ENCODE results near the gene CLCN3.
"Not testable (repeated sequence)": the region's sequence is repeated elsewhere in the genome, so short reads cannot be mapped to it uniquely, and the experiment has no call there.

Gene CLCN3

DNA sequence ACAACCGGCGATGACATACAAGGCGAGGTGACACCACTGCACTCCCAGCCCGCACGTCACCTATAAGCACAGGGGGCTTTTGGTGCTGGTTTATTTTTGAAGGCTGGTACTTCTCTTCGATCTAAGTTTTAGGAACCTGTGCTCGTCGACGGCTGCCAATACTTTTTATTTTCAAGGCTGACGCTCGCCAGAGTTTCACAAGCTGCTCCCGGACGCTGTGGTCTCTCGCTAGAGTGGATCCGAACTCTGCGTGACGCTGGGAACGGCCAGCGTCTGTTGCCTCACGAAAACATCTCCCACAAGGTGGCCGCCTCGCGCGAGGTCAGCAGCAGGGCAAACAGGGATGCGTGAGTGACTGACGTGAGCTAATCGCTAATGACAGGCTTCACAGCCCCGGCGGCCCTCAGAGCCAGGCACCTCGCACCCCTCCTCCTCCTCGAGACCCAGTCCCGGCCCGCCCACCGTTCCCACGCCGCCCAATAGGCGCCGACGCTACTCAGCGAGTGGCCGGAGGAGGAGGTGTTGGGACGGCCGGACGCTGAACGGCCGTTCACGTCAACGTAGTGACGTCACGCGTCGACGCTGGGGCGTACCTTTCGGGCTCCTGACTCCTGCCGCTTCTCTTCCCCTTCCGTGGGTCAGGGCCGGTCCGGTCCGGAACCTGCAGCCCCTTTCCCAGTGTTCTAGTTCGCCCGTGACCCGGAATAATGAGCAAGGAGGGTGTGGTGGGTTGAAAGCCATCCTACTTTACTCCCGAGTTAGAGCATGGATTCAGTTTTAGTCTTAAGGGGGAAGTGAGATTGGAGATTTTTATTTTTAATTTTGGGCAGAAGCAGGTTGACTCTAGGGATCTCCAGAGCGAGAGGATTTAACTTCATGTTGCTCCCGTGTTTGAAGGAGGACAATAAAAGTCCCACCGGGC, at the start of gene CLCN3:
CLCN3 (plus strand) TSS at position 621 of the 922 bp plus-strand sequence. CDS start 15,351 bp downstream, outside the sequence.
- peak; percentile 76 for DNase-seq

DNA sequence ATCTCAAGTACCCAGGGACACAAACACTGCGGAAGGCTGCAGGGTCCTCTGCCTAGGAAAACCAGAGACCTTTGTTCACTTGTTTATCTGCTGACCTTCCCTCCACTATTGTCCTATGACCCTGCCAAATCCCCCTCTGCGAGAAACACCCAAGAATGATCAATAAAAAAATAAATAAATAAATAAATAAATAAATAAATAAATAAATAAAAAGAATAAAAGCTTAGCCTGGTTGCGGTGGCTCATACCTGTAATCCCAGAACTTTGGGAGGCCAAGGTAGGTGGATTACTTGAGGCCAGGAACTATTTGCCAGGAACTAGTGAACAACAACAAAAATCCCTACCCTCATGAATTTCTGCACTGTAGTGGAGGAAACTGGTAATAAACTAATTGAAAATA, 49.4 kb upstream of the CLCN3 start:
- not testable (repeated sequence) for DNase-seq

DNA sequence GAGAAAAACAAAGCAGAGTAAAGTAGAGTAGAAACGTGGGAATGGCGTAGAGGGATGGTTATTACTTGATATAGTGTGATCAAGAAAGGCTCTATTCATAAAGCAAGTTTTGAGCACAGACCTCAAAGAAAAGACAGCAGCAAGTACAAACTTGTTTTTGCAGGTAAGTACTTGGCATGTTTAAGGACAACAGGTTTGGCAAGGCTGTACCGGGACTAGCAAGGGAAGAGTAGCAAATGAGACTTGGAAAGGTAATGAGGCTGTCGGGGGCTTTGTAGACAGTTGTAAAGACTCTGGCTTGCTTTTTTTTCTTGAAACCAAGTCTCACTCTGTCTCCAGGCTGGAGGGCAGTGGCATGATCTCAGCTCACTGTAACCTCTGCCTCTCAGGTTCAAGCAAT, 48.9 kb upstream of the CLCN3 start:
- DNase-seq = no peak

DNA sequence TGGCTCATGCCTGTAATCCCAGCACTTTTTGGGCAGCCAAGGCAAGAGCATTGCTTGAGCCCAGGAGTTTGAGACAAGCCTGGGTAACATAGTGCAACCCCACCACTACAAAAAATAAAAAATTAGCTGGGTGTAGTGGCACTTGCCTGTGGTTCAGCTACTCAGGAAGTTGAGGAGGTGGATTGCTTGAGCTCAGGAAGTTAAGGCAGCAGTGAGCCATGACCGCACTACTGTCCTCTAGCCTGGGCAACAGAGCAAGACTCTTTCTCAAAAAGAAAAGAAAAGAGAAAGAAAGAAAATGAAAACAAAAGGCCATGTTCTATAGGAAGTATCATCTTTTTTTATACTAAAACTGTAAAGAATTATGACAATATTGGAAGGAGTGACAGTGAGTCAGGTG, 46.5 kb upstream of the CLCN3 start:
- no peak for DNase-seq

DNA sequence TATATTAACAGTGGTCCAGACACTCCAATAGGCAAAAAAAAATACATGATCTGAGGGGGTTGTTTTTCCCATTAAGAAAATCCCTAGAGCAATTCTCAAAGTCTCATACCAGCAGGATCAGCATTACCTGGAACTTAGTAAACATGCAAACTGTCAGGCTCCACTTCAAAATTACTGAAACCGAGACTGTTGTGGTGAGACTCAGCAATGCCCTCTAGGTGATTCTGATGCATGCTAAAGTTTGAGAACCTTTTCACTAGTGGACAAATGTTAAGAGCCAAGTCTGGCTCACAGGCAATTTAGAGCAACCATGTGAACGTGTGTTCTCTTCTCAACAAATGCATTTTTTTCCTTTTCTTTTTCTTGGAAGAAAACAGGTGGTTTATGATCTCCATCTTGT, 38.2 kb upstream of the CLCN3 start:
- DNase-seq = no peak

DNA sequence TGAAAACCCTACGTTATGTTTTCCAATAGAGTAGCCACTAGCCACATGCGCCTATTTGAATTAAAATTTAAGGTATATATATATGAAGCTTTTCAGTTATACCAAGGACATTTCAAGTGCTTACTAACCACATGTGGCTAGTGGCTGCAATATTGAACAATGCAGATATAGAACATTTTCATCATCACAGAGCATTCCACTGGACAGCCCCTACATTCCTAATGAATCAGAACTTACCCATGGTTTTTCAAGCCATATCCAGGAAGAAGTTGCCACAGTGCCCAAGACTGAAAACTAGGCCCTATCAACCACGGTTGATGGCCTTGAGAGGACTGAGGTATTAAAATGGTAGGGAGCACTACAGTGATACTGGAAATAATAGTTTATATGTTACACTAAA, 37.7 kb upstream of the CLCN3 start:
- no peak for DNase-seq

DNA sequence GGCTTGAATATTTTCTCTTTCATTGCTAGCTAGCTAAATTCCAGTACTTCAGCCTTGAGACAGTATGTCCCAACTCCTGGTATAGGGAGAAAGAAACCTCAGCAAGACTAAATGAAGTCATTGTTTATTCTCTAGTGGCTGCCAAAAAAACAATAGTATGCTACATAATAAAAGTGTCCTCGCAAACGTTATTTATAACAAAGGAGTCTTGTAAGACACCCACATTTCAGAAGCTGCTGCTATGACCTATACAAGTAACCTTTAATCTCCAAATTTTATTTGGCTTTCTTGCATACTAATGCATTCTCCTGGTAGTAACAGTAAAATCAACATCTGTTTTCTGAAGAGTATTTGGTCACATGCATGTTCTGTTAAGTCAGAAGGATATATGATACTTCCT, 36.8 kb upstream of the CLCN3 start:
- DNase-seq = no peak

DNA sequence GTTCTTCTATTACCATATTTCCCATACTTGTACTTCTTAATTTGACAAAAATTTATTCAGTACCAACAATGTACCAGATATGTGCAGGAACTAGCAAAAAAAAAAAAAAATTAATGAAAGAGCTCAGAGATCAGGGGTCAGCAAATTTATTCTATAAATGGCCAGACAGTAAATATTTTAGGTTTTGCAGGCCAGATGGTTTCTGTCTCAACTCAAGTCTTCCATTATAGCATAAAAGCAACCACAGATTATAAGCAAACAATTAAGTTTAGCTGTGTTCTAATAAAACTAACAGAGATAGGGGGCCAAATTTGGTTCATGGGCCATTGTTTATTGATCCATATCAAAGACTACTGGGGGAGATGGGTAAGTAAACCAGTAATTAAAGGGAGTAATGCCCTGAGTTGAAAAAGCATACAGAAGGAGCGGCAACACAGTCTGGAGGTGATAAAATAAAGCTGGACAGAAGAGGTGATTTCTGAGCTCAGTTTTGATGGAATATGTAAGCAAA, 27.3 kb upstream of the CLCN3 start:
- no peak for DNase-seq

DNA sequence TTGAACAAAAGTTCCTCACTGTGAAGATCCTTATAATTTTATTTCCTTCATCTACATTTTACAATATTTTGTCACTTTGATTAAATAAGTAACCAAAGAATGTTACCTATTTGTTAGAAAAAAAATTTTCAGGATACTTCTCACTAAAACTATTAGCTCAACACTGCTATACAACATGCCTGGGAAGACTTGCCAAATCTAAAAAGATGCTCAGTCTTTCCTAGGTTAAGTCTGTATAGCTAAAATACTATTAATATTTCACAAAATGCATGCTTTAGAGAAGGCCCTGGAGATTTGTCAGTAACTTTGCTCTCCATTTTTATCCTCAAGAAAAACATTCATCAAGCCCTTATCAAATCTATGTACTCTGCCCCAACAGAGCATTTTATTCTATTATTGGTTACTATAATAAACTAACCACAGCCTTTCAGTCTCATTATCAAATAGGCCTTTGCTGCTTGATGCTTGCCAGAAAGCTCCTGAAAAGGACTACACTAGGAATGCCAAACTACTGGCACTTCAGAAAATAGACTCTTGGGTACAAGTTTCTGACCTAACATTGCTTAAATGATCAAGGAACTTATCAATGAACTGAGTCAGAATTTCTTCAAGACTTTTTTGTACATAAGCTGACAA, 25.7 kb upstream of the CLCN3 start:
- DNase-seq = no peak

DNA sequence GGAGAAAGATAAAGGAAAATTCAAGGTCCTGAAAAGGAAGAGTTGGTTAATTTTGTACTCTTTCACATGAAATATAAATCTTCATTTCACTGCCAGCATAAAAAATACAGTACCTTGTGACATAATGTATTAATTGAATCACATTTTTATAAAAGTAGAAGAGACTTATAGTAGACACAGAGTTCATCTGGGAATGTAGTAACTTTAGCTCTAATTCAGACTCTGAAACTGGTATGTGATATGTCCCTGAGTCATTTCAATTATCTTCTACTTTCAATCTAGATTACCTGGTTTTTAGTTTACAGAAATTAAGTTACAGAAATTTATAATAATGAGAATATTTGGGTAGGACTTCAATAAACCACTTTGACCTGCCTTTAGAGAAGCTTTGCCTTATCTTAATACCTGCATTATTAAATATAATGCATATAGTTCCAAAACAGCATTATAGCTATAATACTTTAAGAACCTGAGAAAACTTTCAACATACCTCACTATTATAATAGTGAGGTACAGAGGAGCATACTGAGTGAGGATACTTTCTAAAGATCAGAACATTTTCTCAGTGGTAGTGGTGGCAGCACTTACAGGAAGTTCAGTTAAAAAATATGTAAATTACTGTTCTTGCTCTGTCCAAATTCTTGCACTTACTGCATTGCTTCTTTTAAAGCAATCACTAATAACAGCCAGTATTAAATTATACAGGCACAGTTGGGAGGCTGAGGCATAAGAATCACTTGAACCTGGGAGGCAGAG, 19.2 kb upstream of the CLCN3 start:
- DNase-seq = no peak

DNA sequence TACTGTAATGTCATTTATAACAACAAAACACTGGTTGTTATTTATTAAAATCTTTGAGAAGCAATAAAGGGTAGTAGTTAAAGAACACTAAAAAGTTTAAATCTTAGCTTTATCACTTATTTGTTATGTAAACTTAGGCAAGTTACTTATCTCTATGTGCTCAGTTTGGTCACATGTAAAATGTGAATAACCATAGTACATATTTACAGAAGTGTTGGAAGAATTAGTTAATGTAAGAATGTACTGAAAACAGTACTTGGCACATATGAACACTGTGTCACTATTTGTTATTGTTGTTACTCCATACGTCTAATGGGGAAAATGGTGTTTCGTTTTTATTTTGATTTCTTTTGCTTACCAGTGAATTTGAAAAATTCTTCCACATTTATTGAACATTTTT, 17.1 kb upstream of the CLCN3 start:
- no peak for DNase-seq

DNA sequence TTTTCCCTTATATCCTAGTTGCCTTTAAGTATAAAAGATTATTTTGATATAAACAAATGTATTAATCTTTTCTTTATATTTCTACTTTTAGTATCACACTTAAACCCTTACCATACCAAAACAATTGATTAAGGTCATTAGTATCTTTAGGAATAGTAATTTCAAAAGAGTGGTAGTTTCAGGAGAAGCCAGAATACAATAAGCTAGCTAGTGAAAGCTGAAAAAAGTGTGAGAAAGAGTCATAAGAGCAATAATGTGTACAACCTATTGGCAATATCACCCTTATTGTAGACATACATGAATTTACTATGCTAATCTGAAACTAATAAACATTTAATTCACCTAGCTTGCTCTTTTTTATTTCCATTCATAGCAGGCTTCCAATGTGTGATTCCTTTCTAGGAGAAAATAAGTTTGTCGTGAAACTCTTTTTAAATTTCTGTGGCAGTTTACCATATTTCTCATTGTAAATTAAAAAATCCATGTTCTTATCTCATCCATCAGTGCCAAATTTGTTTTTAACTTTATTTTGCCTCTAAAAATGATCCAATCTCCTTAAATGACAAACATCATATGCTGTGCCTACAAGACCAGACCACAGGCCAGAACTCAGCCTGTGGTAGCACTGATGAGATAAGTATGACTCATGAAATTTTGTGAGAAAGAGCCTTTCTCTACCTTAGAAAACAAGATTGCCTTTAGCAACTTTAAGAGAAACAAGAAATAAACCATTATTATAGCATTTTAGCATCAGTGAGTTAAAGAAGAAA, 16.1 kb upstream of the CLCN3 start:
- DNase-seq = no peak

DNA sequence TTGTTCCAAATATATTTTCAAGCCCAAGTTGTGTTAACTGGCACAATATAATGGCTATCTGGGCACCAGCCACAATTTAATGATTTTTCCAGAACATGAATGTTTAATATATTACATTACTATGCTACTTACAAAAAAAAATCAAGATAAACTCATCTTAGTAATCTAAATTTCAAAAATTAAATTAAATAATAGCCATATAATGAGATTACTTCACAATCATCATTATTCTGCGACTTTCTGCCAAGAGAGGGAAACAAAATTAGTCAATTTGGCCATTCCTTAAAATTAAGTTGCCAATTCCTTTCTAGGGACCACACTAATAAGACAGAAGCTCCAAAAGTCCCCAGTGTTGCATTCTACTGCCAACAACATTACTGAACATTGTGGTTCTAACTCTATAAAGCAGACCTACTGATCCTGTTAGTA, 15.5 kb upstream of the CLCN3 start:
- DNase-seq = no peak

DNA sequence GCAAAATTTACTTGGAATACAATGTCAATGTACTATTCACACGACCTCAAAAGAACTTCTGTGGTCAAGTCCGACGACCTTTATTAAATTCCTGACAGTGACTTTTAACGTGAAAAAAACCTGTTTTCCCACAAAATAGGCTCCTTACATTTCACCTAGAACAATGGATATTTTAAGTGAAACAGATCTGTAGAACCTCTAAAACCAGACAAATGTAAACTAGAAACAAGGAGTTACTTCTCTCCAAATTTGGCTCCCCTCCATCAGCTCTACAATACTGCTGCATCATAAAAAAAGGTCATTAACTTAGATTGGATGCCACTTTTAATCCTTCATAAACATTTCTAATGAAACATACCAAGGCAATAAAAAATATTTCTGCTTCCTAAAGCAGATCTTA, 9.2 kb upstream of the CLCN3 start:
- no peak for DNase-seq

DNA sequence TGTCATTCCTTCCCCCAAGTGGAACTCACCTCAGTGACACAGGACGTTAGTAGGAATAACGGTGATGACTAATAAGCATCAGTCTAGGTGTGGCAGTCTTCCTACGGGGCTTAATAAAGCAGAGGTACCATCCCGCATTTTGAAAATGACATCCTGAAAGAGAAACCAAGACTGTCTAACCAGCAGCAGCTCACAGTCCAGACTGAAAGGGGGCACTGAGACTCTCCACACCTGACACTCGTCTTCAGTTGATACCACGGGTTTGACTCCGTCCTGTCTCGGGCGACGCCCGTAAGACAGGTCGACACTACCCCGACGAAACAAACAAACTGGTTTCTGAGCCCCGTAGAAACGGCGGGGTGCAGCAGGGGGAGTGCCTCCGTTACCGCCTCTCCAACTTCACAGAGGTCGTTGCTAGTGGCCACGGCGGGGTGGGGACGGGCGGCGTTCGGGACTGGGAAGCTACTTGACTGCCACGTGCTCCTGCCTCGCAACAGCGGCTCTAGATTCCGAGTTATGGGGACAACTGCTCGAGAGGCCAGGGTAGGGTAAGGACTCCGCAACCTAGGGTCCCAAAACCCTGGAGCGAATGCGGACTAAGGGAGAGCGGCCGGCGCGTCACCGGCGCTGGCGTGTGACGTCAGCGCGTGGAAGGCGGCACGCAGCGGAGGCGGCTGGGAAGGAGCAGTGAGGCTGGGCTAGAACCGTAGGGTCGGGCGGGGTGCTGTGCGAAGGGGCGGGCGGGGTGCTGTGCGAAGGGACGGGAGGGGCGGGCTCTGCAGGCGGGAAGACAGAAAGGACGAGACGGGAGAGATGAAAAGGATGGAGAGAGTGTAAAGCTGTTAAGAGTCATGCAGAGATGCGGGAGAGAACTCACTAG, 8.1 kb upstream of the CLCN3 start, which contains the start of gene NEK1:
NEK1 (minus strand) TSS at position 593 of the 880 bp plus-strand sequence. CDS start 9,953 bp downstream, outside the sequence.
- peak; percentile 69 for DNase-seq

DNA sequence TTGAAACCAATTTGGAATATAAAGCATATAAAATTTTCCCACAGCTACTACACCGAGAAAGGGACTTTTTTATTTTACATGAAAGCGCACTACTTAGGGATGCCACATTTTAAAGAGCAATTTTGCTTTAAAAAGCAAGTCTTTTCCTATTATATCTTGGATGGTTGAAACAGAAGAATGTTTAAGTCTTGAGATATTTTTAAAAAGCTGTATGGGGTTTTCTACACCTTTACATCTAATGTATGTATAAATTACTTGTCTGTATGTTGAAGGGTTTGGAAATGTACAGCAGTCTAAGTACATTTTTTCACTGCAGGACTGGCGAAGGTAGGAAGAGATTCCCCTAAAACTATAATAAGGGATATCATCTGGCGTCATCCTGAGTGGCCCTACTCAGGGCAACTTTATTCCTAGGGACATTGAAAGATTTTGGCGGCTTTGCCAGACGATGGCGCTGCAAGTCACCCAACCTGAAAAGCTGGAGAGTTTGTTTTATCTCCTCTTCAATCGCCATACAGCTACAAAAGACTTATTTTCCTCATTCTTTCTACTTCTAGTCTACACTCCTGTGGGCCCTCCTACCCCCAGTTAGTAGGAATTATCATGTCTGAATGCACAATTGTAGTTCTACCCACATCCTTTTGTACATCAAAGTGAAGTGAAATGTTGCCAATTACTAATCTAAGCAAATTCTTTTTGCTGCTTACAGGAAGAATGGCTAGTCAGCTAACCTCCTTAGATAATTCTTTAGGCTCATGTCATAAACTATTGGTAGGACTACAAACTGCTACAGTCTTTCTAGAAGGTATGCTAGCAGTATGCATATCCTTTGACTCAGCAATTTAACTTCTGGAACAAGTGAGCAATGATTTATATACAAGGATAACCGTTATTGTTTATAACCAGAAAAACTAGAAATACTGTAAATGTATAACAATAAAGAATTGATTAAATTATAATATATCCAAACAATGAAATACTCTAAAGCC, 7.2 kb upstream of the CLCN3 start:
- DNase-seq = peak; percentile 73

DNA sequence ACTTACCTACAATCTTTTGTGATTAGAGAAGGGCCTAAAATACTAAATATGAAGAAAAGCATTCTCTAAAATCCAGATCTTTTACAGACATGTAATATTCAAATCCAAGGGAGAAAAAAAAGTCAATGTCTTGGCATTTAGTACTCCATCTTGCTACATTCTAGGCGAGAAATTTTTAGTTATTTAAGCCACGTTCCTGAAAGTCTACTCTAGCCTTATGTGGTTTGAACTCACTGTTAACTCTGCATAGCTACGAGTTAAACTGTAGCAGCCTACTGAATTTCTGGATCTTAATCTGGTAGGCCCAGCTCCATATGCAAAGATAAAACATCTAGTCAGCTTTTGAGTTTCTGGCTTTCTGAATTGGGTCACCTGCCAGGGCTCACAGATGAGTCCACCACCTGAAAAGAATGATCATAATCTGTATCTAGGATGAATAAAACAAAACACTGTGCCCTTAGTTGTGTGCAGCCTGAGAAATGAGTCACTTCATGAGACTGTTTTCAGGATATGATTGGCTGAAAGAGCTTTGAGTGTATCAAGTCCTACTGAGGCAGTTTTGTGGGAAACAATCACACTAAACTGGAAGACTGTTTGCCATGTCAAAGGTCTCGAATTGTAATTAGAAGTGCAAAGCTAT, 4.8 kb upstream of the CLCN3 start:
- DNase-seq = no peak

DNA sequence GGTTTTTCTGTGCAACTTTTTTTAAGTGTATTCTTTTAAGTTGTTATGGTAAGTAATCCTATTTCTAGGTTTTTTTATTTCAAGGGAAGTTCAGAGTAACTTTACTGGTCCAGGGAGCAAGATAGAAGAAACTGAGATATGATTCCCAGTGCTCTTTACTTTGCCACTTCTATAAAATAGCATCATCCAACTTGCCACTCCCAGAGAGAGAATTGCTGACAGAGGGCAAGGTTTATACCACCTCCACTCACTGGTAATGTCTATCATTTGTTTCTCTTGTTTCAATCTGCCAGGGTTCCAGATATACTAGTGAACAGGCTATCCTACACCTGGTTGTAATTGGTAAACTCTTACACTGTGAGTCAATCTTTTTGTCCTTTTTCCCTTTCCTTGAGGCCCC, 3.5 kb upstream of the CLCN3 start:
- no peak for DNase-seq

DNA sequence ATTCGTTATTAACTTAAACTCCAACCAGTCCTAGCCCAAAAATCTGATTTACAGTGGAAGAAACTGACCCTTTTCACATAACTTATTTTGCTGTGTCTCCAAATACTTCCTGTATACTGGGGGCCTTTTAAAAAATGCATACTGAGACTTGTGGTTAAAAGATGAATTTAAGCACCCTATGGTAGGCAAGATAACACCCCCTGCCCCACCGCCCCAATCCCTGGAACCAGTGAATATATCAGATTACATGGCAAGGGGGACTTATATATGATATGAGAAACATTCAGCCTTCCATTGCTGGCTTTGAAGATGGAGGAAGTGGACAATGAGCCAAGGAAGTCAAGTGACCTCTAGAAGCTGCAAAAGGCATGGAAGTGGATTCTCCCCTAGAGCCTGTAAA, 3.1 kb upstream of the CLCN3 start:
- DNase-seq = no peak

DNA sequence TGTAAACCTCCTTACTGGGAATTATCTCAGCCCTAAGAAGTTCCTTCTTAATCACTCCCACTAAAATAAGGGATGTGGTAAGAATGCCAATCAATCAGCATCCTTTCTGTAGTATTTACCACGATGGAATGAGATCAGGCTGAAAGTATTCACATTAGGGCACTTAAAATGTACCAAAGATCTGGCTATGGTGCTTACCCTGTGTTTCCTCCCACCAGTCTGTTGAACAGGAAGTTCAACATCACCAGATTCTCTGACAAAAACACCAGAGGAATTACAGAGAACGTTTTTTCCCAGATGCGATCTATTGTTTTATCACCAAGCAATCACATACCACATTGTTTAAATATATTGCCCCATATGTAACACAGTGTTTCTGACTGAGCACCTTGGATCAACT, 2.1 kb upstream of the CLCN3 start:
- no peak for DNase-seq

Measured in NCI-H510A treated with DMSO at 0.1 percent for 48 hours (cell line).